ENCODE data around the gene MAPKAPK3. TPM values are rescaled to one million over a fixed set of nuclear protein-coding genes. Genes with fewer than 3 reads are reported as not detected.

The MAPKAPK3 gene
- total RNA-seq, 4 donors from 2014 or later, result 17.2 to 53.7 (median 18.0) TPM

DNA sequence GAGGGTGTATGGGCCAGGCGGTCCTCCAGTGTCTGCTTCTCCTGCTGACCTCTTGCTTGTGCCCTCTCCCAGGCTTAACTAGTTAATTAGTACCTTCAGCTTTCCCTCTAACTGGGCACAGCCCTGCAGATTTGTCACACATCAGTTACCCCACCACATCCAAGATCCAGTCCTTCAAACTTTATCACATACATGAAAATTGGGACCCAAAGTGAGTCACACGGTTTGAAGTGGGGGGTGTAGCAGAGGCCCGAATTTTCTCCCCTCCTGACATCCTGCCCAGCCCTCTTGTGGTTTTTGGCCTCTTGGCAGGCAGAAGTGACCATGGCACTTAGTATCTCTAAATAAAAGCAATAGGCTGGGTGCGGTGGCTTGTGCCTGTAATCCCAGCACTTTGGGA, 3.9 kb downstream of the MAPKAPK3 start:
- H3K4me1 ChIP-seq, result peaks cover 0 to 51% (median 23%) of the 10 kb centered on the region in 4 donors
- TF ChIP-seq, protein P1, sequence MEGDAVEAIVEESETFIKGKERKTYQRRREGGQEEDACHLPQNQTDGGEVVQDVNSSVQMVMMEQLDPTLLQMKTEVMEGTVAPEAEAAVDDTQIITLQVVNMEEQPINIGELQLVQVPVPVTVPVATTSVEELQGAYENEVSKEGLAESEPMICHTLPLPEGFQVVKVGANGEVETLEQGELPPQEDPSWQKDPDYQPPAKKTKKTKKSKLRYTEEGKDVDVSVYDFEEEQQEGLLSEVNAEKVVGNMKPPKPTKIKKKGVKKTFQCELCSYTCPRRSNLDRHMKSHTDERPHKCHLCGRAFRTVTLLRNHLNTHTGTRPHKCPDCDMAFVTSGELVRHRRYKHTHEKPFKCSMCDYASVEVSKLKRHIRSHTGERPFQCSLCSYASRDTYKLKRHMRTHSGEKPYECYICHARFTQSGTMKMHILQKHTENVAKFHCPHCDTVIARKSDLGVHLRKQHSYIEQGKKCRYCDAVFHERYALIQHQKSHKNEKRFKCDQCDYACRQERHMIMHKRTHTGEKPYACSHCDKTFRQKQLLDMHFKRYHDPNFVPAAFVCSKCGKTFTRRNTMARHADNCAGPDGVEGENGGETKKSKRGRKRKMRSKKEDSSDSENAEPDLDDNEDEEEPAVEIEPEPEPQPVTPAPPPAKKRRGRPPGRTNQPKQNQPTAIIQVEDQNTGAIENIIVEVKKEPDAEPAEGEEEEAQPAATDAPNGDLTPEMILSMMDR (IDR thresholded peaks at IDR 0.05), result no peak
- TF ChIP-seq EP300 (IDR thresholded peaks at IDR 0.05) (no peak), POLR2A (IDR thresholded peaks at IDR 0.05) (no peak)
- H3K9me3 ChIP-seq, result no peaks in the 10 kb centered on the region
- no peak overlapping the region for H3K4me3 ChIP-seq
- H3K27me3 ChIP-seq, result no peaks in the 10 kb centered on the region
- H3K36me3 ChIP-seq, result peaks cover 0 to 11% (median 0%) of the 10 kb centered on the region in 3 donors
- H3K27ac ChIP-seq, result peak overlapping the region in 2 of 4 donors; percentile 21 to 30
- WGBS, 2 donors, result 63 to 67% methylated on average over 4 of the region's 4 CpGs
- no peak for DNase-seq (ENCODE audit: low spot score in 2 of 2)

DNA sequence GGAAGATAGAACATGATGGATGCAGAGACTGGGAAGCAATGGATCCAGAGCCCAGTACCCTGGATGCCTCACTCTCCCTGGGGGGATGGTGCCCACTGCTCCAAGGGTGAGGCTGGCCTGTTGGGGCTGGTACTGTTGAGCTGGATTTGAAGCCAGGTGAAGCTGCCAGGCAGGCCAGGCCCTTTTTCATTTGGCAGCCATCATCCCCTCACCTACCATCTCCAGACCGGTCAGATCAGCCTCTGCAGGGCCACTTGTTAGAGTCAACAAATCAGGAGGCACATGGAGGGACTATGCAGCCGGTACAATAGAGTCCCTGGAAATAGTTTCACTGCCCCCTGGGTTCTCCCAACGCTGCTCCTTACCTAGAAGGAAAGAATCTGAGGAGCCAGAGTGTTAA, 5.9 kb downstream of the MAPKAPK3 start:
- TF ChIP-seq EP300 (IDR thresholded peaks at IDR 0.05) (no peak), POLR2A (IDR thresholded peaks at IDR 0.05) (no peak)
- TF ChIP-seq, protein P1 (IDR thresholded peaks at IDR 0.05), result no peak
- Histone ChIP-seq H3K9me3 (no peaks in the 10 kb centered on the region), H3K27me3 (no peaks in the 10 kb centered on the region), H3K4me3 (no peak overlapping the region), H3K36me3 (peaks cover 0 to 11% (median 0%) of the 10 kb centered on the region in 3 donors), H3K27ac (no peak overlapping the region), H3K4me1 (peaks cover 0 to 52% (median 21%) of the 10 kb centered on the region in 4 donors)
- DNase-seq (ENCODE audit: low spot score in 2 of 2), result no peak
- 67 to 75% methylated on average over 3 of the region's 3 CpGs for WGBS, 2 donors

DNA sequence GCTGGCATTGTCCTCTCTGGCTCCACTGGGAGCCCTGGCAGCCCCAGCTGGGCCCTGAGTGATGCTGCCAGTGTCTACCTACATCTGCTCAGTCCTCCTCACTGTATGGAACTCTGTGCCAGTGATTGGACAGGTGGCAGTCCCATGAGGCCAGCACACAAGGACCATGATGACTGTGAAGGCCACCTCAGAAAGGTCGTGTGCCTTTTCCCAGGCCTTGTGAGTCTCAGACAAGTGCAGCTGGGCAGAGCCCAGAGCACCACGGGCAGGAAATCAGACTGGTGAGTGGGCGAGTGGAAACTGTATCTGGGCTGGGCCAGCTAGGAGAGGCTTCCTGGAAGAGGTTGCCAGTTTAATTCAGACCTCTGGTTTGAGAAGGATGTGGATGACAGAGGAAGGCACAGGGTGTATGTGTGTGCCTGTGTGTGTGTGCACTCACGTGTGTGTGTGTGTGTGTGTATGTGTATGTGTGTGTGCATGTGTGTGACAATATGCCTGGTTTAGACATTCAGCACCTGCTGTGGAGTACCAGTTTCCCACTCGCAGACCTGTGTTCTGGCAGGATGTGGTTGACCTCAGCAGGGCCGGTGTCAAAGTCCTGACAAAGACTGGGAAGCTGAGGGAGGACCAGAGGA, 7.0 kb downstream of the MAPKAPK3 start:
- H3K4me3 ChIP-seq, result no peak overlapping the region
- H3K27ac ChIP-seq, result no peak overlapping the region
- WGBS, 2 donors, result 50 to 51% methylated on average over 6 of the region's 6 CpGs
- no peaks in the 10 kb centered on the region for H3K9me3 ChIP-seq
- H3K4me1 ChIP-seq, result peaks cover 0 to 46% (median 14%) of the 10 kb centered on the region in 4 donors
- H3K36me3 ChIP-seq, result peaks cover 0 to 11% (median 0%) of the 10 kb centered on the region in 3 donors
- H3K27me3 ChIP-seq, result no peaks in the 10 kb centered on the region
- TF ChIP-seq POLR2A (IDR thresholded peaks at IDR 0.05) (no peak), EP300 (IDR thresholded peaks at IDR 0.05) (no peak)
- TF ChIP-seq, protein P1 (IDR thresholded peaks at IDR 0.05), result no peak
- no peak for DNase-seq (ENCODE audit: low spot score in 2 of 2)

DNA sequence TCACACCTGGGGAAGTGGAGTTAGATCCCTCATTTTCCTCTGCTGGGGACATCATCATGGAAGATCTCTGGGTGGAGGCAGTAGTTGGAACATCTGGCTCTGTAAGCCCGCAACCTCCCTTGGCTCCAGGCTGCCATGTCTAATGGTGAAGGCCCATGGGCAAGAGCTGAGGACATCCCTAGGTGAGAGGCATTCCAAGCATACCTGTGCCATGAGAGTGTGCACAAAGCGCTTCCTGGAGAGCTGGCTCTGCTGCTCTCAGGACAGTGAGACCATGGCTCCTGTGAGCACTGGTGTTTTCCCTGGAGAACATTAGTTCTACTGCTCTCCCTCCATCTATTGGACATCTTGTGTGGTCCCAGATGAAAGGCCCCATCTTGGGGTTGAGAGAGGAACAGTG, 7.7 kb downstream of the MAPKAPK3 start:
- H3K4me3 ChIP-seq, result no peak overlapping the region
- peaks cover 0 to 40% (median 12%) of the 10 kb centered on the region in 4 donors for H3K4me1 ChIP-seq
- no peak overlapping the region for H3K27ac ChIP-seq
- H3K36me3 ChIP-seq, result peaks cover 0 to 11% (median 0%) of the 10 kb centered on the region in 3 donors
- no peaks in the 10 kb centered on the region for H3K9me3 ChIP-seq
- H3K27me3 ChIP-seq, result no peaks in the 10 kb centered on the region
- DNase-seq (ENCODE audit: low spot score in 2 of 2), result no peak
- WGBS, 2 donors, result 96 to 100% methylated on average over 2 of the region's 2 CpGs
- TF ChIP-seq, protein P1 (IDR thresholded peaks at IDR 0.05), result no peak
- TF ChIP-seq EP300 (IDR thresholded peaks at IDR 0.05), result no peak
- no peak for TF ChIP-seq POLR2A (IDR thresholded peaks at IDR 0.05)
